HepG2 (cell line): ENCODE measurements around the gene NRG2. TPM values are rescaled to one million over a fixed set of nuclear protein-coding genes. Genes with fewer than 3 reads are reported as not detected.

Source experiments
- ATAC-seq: fragments of 200-7000 bp; cut with Tn5 transposase; 3 replicates; pipeline ENCODE4 v1.9.1; 2020; ENCODE audit warnings: mild to moderate bottlenecking, moderate library complexity
- BruUV-seq: library from RNA; stranded (reverse); fragments of 400-500 nt; replicated peaks from 2 replicates; lab custom pipeline; 2021; lab: Mats Ljungman, UMichigan
- CTCF ChIA-PET: fragments of 300-600 bp; formaldehyde crosslinking; extraction: SDS; loops from one replicate; lab custom pipeline; 2021; ENCODE audit warnings: low total read pairs, inconsistent platforms, low intra/inter-chr PET ratio; lab: Yijun Ruan, JAX
- POLR2A ChIA-PET: fragments of 350-600 bp; sonication (Branson Sonifier 250); formaldehyde crosslinking; loops from one replicate; lab custom pipeline; 2020; ENCODE audit warnings: antibody characterized with exemption, inconsistent platforms; lab: Yijun Ruan, JAX
- DNase-seq: peaks from one replicate; pipeline ENCODE4 v3.0.0-alpha.2; 2015; ENCODE audit warnings: low spot score
- FAIRE-seq: peaks from 3 replicates; lab custom pipeline; 2011; peaks lifted over from hg19 to GRCh38; lab: Jason Lieb, UNC
- H2AFZ ChIP-seq: one replicate; pipeline ENCODE4 v1.6.1; 2011; ENCODE audit warnings: low read length, inconsistent platforms
- H3K27ac ChIP-seq: fragments of 300-600 bp; 3 replicates; pipeline ENCODE4 v1.8.0; 2011; ENCODE audit warnings: mixed run types, mild to moderate bottlenecking, mixed read lengths, low read length, inconsistent platforms; ENCODE audit not compliant: insufficient read depth; ENCODE audit errors: extremely low read length
- H3K27me3 ChIP-seq, 2 experiments: fragments of 200-600 bp in 1 of 2; 2 replicates in 1 of 2; 3 replicates in 1 of 2; pipeline versions ENCODE4 v1.6.0 to v1.8.0; 2011; ENCODE audit warnings: low read length in 2 of 2, mild to moderate bottlenecking in 2 of 2, moderate library complexity in 2 of 2, inconsistent platforms in 1 of 2; ENCODE audit not compliant: insufficient read depth in 2 of 2, control insufficient read depth in 1 of 2
- H3K36me3 ChIP-seq, 2 experiments: fragments of 200-600 bp in 1 of 2; replicated peaks in 1 of 2; 2 replicates in 1 of 2; 3 replicates in 1 of 2; pipeline versions ENCODE4 v1.5.1 to v1.8.0; 2011; ENCODE audit warnings: low read length in 2 of 2, inconsistent platforms in 1 of 2; ENCODE audit not compliant: insufficient read depth in 2 of 2, control insufficient read depth in 1 of 2
- H3K4me1 ChIP-seq: 2 replicates; pipeline ENCODE4 v1.5.1; 2012; ENCODE audit warnings: low read length, inconsistent platforms; ENCODE audit not compliant: insufficient read depth
- H3K4me2 ChIP-seq: 2 replicates; pipeline ENCODE4 v1.6.0; 2011; ENCODE audit warnings: low read depth, low read length, inconsistent platforms
- H3K4me3 ChIP-seq, 3 experiments: fragments of 200-600 bp in 1 of 3; sonication (generic), shearing (Covaris generic) in 1 of 3; replicated peaks in 1 of 3; 2 replicates each; pipeline ENCODE4 v1.5.1; 2011 to 2016; ENCODE audit warnings: low read length in 3 of 3, inconsistent platforms in 2 of 3, low read depth in 2 of 3, mild to moderate bottlenecking in 2 of 3, control low read depth in 1 of 3, mixed read lengths in 1 of 3; ENCODE audit not compliant: insufficient read depth in 1 of 3
- H3K79me2 ChIP-seq: one replicate; pipeline ENCODE4 v1.6.1; 2011; ENCODE audit warnings: low read length, inconsistent platforms; ENCODE audit not compliant: insufficient read depth
- H3K9ac ChIP-seq: 2 replicates; pipeline ENCODE4 v1.6.0; 2011; ENCODE audit warnings: mild to moderate bottlenecking, low read depth, low read length, inconsistent platforms; ENCODE audit not compliant: insufficient read depth
- H3K9me3 ChIP-seq: 2 replicates; pipeline ENCODE4 v1.5.1; 2012; ENCODE audit warnings: mild to moderate bottlenecking, low read length
- H4K20me1 ChIP-seq: 2 replicates; pipeline ENCODE4 v1.6.0; 2011; ENCODE audit warnings: inconsistent platforms, mild to moderate bottlenecking, low read length, moderate library complexity; ENCODE audit not compliant: insufficient read depth
- EED ChIP-seq: sonication (generic); formaldehyde crosslinking; IDR thresholded peaks from 2 replicates; pipeline ENCODE4 v1.5.0; 2020; ENCODE audit warnings: mild to moderate bottlenecking, missing genetic modification reagents
- JARID2 ChIP-seq: sonication (generic); formaldehyde crosslinking; IDR thresholded peaks from 2 replicates; pipeline ENCODE4 v1.8.1; 2023; ENCODE audit warnings: missing genetic modification reagents, inconsistent platforms; ENCODE audit not compliant: insufficient replicate concordance
- PAF1 ChIP-seq: IDR thresholded peaks from 2 replicates; pipeline ENCODE4 v1.6.1; 2016; ENCODE audit warnings: missing genetic modification reagents, missing compliant biosample characterization
- RORA ChIP-seq: sonication (generic); formaldehyde crosslinking; IDR thresholded peaks from 2 replicates; pipeline ENCODE4 v1.5.0; 2020; ENCODE audit warnings: mild to moderate bottlenecking, missing genetic modification reagents, moderate library complexity
- ZHX2 ChIP-seq, 2 experiments: sonication (generic) in 1 of 2; formaldehyde crosslinking in 1 of 2; IDR thresholded peaks; 2 replicates each; pipeline versions ENCODE4 v1.6.1 to v1.9.0; 2014 to 2022; ENCODE audit warnings: antibody characterized with exemption in 1 of 2, borderline replicate concordance in 1 of 2, inconsistent platforms in 1 of 2, low read depth in 1 of 2, missing genetic modification reagents in 1 of 2
- ZNF354B ChIP-seq: sonication (generic); formaldehyde crosslinking; IDR thresholded peaks from 2 replicates; pipeline ENCODE4 v1.8.0; 2022; ENCODE audit warnings: mild to moderate bottlenecking, missing genetic modification reagents
- ZNF589 ChIP-seq: sonication (generic); formaldehyde crosslinking; conservative IDR thresholded peaks from 2 replicates; pipeline ENCODE4 v1.8.0; 2022; ENCODE audit warnings: mild to moderate bottlenecking, moderate library complexity, missing genetic modification reagents
- WGBS: methylation state at CpG from one replicate; pipeline ENCODE4 v1.1.6; 2017; ENCODE audit warnings: low lambda C conversion rate; 5-methylcytosine and 5-hydroxymethylcytosine counted together
- in situ Hi-C: cut with HindIII; loops from 2 replicates; pipeline ENCODE4 v1.10.0; 2017; ENCODE audit warnings: low pct_unique_long_range_greater_than_20kb; ENCODE audit not compliant: extremely low pct_ligation_motif_present
- intact Hi-C: fragments of 100-400 bp; cut with micrococcal nuclease; formaldehyde crosslinking; loops from one replicate; pipeline ENCODE4 v1.10.0; 2022; ENCODE audit not compliant: unreplicated experiment
- polyA plus RNA-seq, 8 experiments: library from polyadenylated mRNA; depleted of rRNA in 3 of 8; stranded (reverse) in 7 of 8; unstranded in 1 of 8; fragments of >200 nt; fragmentation: Illumina TruSeq in 4 of 8; extraction: Trizol in 4 of 8; gene quantifications; 2 replicates each; pipeline versions ENCODE4 v1.2.1 to v1.2.3, GENCODE V29; 2011 to 2016; ENCODE audit warnings: low read depth in 4 of 8, missing spikeins in 1 of 8, mixed read lengths in 1 of 8; ENCODE audit not compliant: insufficient read depth in 1 of 8
- total RNA-seq, 5 experiments: library from RNA; depleted of rRNA; stranded (reverse); fragments of >200 nt; fragmentation: Illumina TruSeq; extraction: Trizol; gene quantifications; 2 replicates each; pipeline ENCODE4 v1.2.3, GENCODE V29; 2016; ENCODE audit warnings: low read depth in 1 of 5

NRG2 gene
- total and polyA plus RNA-seq, 2 of the 13 experiments (the other 11 are each of a cell fraction or from before 2014, with no cell fraction given) = not detected

GRCh38 chr5:140023611-140024191 is 19.4 kb downstream of the NRG2 start (continued):
- TF ChIP-seq ZHX2 (IDR thresholded peaks at IDR 0.05; ENCODE audit: low read depth) (no peak), ZHX2 (CRISPR knock-in tag; IDR thresholded peaks at IDR 0.05; ENCODE audit: borderline replicate concordance) (no peak), ZNF589 (CRISPR knock-in tag) (no peak), ZNF354B (CRISPR knock-in tag) (no peak), JARID2 (CRISPR knock-in tag) (no peak), RORA (CRISPR knock-in tag) (no peak)

- Histone ChIP-seq H3K4me1 (peaks cover 22% of the 10 kb centered on the region), H3K9ac (no peak overlapping the region), H2AFZ (no peak overlapping the region), H3K27ac (no peak overlapping the region), H3K27me3 (peaks cover 3 to 18% of the 10 kb centered on the region in 2 experiments; a peak in 4 of 5 replicates), H3K36me3 (no peaks in the 10 kb centered on the region), H3K9me3 (no peaks in the 10 kb centered on the region), H4K20me1 (no peaks in the 10 kb centered on the region), H3K4me2 (no peak overlapping the region), H3K79me2 (no peaks in the 10 kb centered on the region), H3K4me3 (no peak overlapping the region)
- DNase-seq (no peak), FAIRE-seq (no peak), ATAC-seq (no peak)
- intact Hi-C loops (no loop called here), in situ Hi-C loops (no loop called here)
- ChIA-PET POLR2A (no interaction called here), CTCF (no interaction called here)
- 27% methylated on average over 4 of the region's 4 CpGs for WGBS
- BruUV-seq = no TSS peak
- no peak for TF ChIP-seq EED
- no peak for TF ChIP-seq PAF1 (CRISPR knock-in tag)
These were observed 22.4 kb downstream of the NRG2 start for GRCh38 chr5:140020601-140021177.
